HEK293 (cell line): ENCODE measurements around the gene SBF2.
A peak's percentile ranks its signal among the peaks of the same experiment; 100 is the strongest.

Experiments used
- CTCF ChIA-PET: fragments of 350-600 bp; formaldehyde crosslinking; extraction: SDS; loops from one replicate; lab custom pipeline; 2021; ENCODE audit warnings: antibody characterized with exemption; lab: Yijun Ruan, JAX
- POLR2A ChIA-PET: fragments of 300-600 bp; formaldehyde crosslinking; extraction: SDS; loops from one replicate; lab custom pipeline; 2020; ENCODE audit warnings: antibody characterized with exemption, inconsistent platforms; lab: Yijun Ruan, JAX
- H3K27ac ChIP-seq: fragments of 200-500 bp; sonication (Bioruptor generic); 2 replicates; pipeline ENCODE4 v1.5.1; 2014; ENCODE audit warnings: low read depth, low read length, control low read depth, inconsistent platforms; ENCODE audit errors: extremely low read depth
- H3K36me3 ChIP-seq, 2 experiments: fragments of 200-500 bp in 1 of 2; sonication (Bioruptor generic) in 1 of 2; 1 replicate in 1 of 2; 2 replicates in 1 of 2; pipeline ENCODE4 v1.5.1; 2014 to 2017; ENCODE audit warnings: inconsistent platforms in 2 of 2, low read length in 2 of 2; ENCODE audit not compliant: control insufficient read depth in 2 of 2, insufficient read depth in 1 of 2
- H3K4me1 ChIP-seq: fragments of 200-500 bp; sonication (Bioruptor generic); 2 replicates; pipeline ENCODE4 v1.5.1; 2014; ENCODE audit warnings: mild to moderate bottlenecking, low read length, inconsistent platforms; ENCODE audit not compliant: control insufficient read depth, insufficient read depth
- H3K4me3 ChIP-seq: 2 replicates; pipeline ENCODE4 v1.5.1; 2011; ENCODE audit warnings: low read depth, mild to moderate bottlenecking, control low read depth, low read length, moderate library complexity
- H3K9me3 ChIP-seq: fragments of 200-500 bp; sonication (Bioruptor generic); 2 replicates; pipeline ENCODE4 v1.5.1; 2014; ENCODE audit warnings: low read depth, low read length, inconsistent platforms; ENCODE audit not compliant: control insufficient read depth, insufficient read depth
- GLI4 ChIP-seq: fragments of 450-650 bp; formaldehyde crosslinking; IDR thresholded peaks from 2 replicates; pipeline ENCODE4 v1.5.1; 2016; ENCODE audit warnings: missing biosample characterization, missing genetic modification characterization
- KLF16 ChIP-seq: fragments of 450-650 bp; formaldehyde crosslinking; IDR thresholded peaks from 2 replicates; pipeline ENCODE4 v1.5.1; 2017; ENCODE audit warnings: missing biosample characterization, missing genetic modification characterization
- KLF8 ChIP-seq: fragments of 450-650 bp; formaldehyde crosslinking; IDR thresholded peaks from 2 replicates; pipeline ENCODE4 v1.5.1; 2016; ENCODE audit warnings: missing biosample characterization, missing genetic modification characterization
- PRDM2 ChIP-seq: fragments of 450-650 bp; formaldehyde crosslinking; IDR thresholded peaks from 2 replicates; pipeline ENCODE4 v1.5.1; 2016; ENCODE audit warnings: missing biosample characterization, missing genetic modification characterization, borderline replicate concordance
- REST ChIP-seq: fragments of 450-650 bp; formaldehyde crosslinking; IDR thresholded peaks from 2 replicates; pipeline ENCODE4 v1.5.1; 2016; ENCODE audit warnings: missing biosample characterization, missing genetic modification characterization
- YY1 ChIP-seq: fragments of 450-650 bp; formaldehyde crosslinking; IDR thresholded peaks from 2 replicates; pipeline ENCODE4 v1.5.1; 2018; ENCODE audit warnings: missing biosample characterization, missing genetic modification characterization
- ZEB2 ChIP-seq: fragments of 450-650 bp; formaldehyde crosslinking; IDR thresholded peaks from 2 replicates; pipeline ENCODE4 v1.5.1; 2016; ENCODE audit warnings: missing biosample characterization, missing genetic modification characterization
- ZNF146 ChIP-seq: fragments of 450-650 bp; formaldehyde crosslinking; IDR thresholded peaks from 2 replicates; pipeline ENCODE4 v1.5.1; 2016; ENCODE audit warnings: missing biosample characterization, missing genetic modification characterization
- ZNF175 ChIP-seq: fragments of 450-650 bp; formaldehyde crosslinking; IDR thresholded peaks from 2 replicates; pipeline ENCODE4 v1.5.1; 2016; ENCODE audit warnings: missing biosample characterization, missing genetic modification characterization
- ZNF18 ChIP-seq: fragments of 450-650 bp; formaldehyde crosslinking; IDR thresholded peaks from 2 replicates; pipeline ENCODE4 v1.5.1; 2016; ENCODE audit warnings: missing biosample characterization, missing genetic modification characterization
- ZNF341 ChIP-seq: fragments of 450-650 bp; formaldehyde crosslinking; IDR thresholded peaks from 2 replicates; pipeline ENCODE4; 2016; ENCODE audit warnings: low read depth, missing biosample characterization, missing genetic modification characterization
- ZNF416 ChIP-seq: fragments of 450-650 bp; formaldehyde crosslinking; IDR thresholded peaks from 2 replicates; pipeline ENCODE4 v1.5.1; 2016; ENCODE audit warnings: missing biosample characterization, missing genetic modification characterization
- ZNF555 ChIP-seq: fragments of 450-650 bp; formaldehyde crosslinking; conservative IDR thresholded peaks from 2 replicates; pipeline ENCODE4 v1.5.1; 2017; ENCODE audit warnings: missing biosample characterization, mild to moderate bottlenecking, missing genetic modification characterization, inconsistent platforms
- ZNF561 ChIP-seq: fragments of 450-650 bp; IDR thresholded peaks from 2 replicates; pipeline ENCODE4 v1.5.1; 2018; ENCODE audit warnings: missing biosample characterization, missing genetic modification characterization, borderline replicate concordance
- ZNF585B ChIP-seq: fragments of 450-650 bp; formaldehyde crosslinking; IDR thresholded peaks from 2 replicates; pipeline ENCODE4 v1.5.1; 2016; ENCODE audit warnings: missing biosample characterization, missing genetic modification characterization
- ZNF621 ChIP-seq: fragments of 450-650 bp; formaldehyde crosslinking; IDR thresholded peaks from 2 replicates; pipeline ENCODE4 v1.5.1; 2017; ENCODE audit warnings: missing biosample characterization, missing genetic modification characterization
- ZNF639 ChIP-seq: fragments of 450-650 bp; formaldehyde crosslinking; IDR thresholded peaks from 2 replicates; pipeline ENCODE4 v1.5.1; 2016; ENCODE audit warnings: missing biosample characterization, missing genetic modification characterization
- ZSCAN23 ChIP-seq: fragments of 450-650 bp; formaldehyde crosslinking; IDR thresholded peaks from 2 replicates; pipeline ENCODE4 v1.5.1; 2016; ENCODE audit warnings: missing biosample characterization, missing genetic modification characterization
- ZXDB ChIP-seq: fragments of 450-650 bp; formaldehyde crosslinking; IDR thresholded peaks from 2 replicates; pipeline ENCODE4 v1.5.1; 2016; ENCODE audit warnings: missing biosample characterization, missing genetic modification characterization

SBF2 gene

GRCh38 chr11:10308201-10308954 is 14.4 kb upstream of the SBF2 start (continued):
- TF ChIP-seq REST (tag by site-specific recombination) (no peak; the same call in 1 of the 2 replicates), KLF8 (tag by site-specific recombination) (no peak), ZNF639 (no peak), GLI4 (tag by site-specific recombination) (no peak), ZNF585B (tag by site-specific recombination) (no peak), PRDM2 (tag by site-specific recombination) (no peak), YY1 (tag by site-specific recombination) (0 out of 2 replicates have a peak, but pooled peaks have one; percentile 3), ZEB2 (tag by site-specific recombination) (peak; percentile 81; the same call in 1 of the 2 replicates), ZNF416 (tag by site-specific recombination) (no peak), ZNF175 (no peak), ZNF555 (tag by site-specific recombination) (no peak), ZNF621 (tag by site-specific recombination) (no peak), KLF16 (tag by site-specific recombination) (no peak; the same call in 1 of the 2 replicates)

GRCh38 chr11:10307400-10308200 is 13.6 kb upstream of the SBF2 start:
- Histone ChIP-seq H3K9me3 (no peaks in the 10 kb centered on the region), H3K27ac (peak overlapping the region; percentile 86), H3K36me3 (peaks cover 0 to 16% of the 10 kb centered on the region in 2 experiments; a peak in 1 of 3 replicates), H3K4me1 (no peaks in the 10 kb centered on the region), H3K4me3 (peak overlapping the region; percentile 48)
- POLR2A ChIA-PET, result interaction anchor here (0.5 to 1.7 kb wide), 12 partner anchors 10 to 503 kb away, joined by 3 to 12 read pairs (median 3); no protein-coding TSS in a partner anchor
- CTCF ChIA-PET, result interaction anchor here (0.5 to 6.8 kb wide), 24 partner anchors 9 to 808 kb away, joined by 3 to 68 read pairs (median 4); no protein-coding TSS in a partner anchor
- peak; percentile 40 for TF ChIP-seq ZNF341 (tag by site-specific recombination)
- no peak for TF ChIP-seq ZNF146 (tag by site-specific recombination)
- no peak for TF ChIP-seq ZNF18 (tag by site-specific recombination)
- no peak for TF ChIP-seq ZNF561 (tag by site-specific recombination)
- TF ChIP-seq ZXDB, result peak; percentile 67
- TF ChIP-seq ZSCAN23, result 0 out of 2 replicates have a peak, but pooled peaks have one; percentile 4
- TF ChIP-seq YY1 (tag by site-specific recombination), result 0 out of 2 replicates have a peak, but pooled peaks have one; percentile 11
